ENCODE results near the gene CDS1. TPM values are rescaled to one million over a fixed set of nuclear protein-coding genes. Genes with fewer than 3 reads are reported as not detected.
"Not testable (repeated sequence)": the region's sequence is repeated elsewhere in the genome, so short reads cannot be mapped to it uniquely, and the experiment has no call there.

The CDS1 gene
- total RNA-seq, 1 donor from 2014 or later, result not detected

GRCh38 chr4:84606645-84607044 lies 23.7 kb downstream of the CDS1 start:
- intact Hi-C loops (cut with micrococcal nuclease), result no loop called here

GRCh38 chr4:84611531-84611930 lies 28.6 kb downstream of the CDS1 start:
- intact Hi-C loops (cut with micrococcal nuclease), result no loop called here

GRCh38 chr4:84614891-84615290 lies 32.0 kb downstream of the CDS1 start:
- intact Hi-C loops (cut with micrococcal nuclease), result no loop called here

GRCh38 chr4:84615355-84615754 lies 32.4 kb downstream of the CDS1 start:
- intact Hi-C loops (cut with micrococcal nuclease), result no loop called here

- intact Hi-C loops (cut with micrococcal nuclease), result no loop called here
Observed at GRCh38 chr4:84622959-84623358, 40.0 kb downstream of the CDS1 start.

GRCh38 chr4:84623661-84624060 lies 40.7 kb downstream of the CDS1 start:
- intact Hi-C loops (cut with micrococcal nuclease), result no loop called here

- intact Hi-C loops (cut with micrococcal nuclease), result no loop called here
Observed at GRCh38 chr4:84626673-84627072, 43.7 kb downstream of the CDS1 start.

- intact Hi-C loops (cut with micrococcal nuclease), result no loop called here
Observed at GRCh38 chr4:84631573-84631972, 48.6 kb downstream of the CDS1 start.

GRCh38 chr4:84632092-84632491 lies 49.2 kb downstream of the CDS1 start:
- intact Hi-C loops (cut with micrococcal nuclease), result no loop called here

GRCh38 chr4:84634961-84635360 lies 52.0 kb downstream of the CDS1 start:
- intact Hi-C loops (cut with micrococcal nuclease), result no loop called here

GRCh38 chr4:84638092-84638491 lies 55.2 kb downstream of the CDS1 start:
- intact Hi-C loops (cut with micrococcal nuclease), result no loop called here

- intact Hi-C loops (cut with micrococcal nuclease), result no loop called here
Observed at GRCh38 chr4:84639145-84639544, 56.2 kb downstream of the CDS1 start.

GRCh38 chr4:84644087-84644486 lies 61.2 kb downstream of the CDS1 start:
- intact Hi-C loops (cut with micrococcal nuclease), result no loop called here

GRCh38 chr4:84647312-84647884 lies 64.5 kb downstream of the CDS1 start:
- intact Hi-C loops (cut with micrococcal nuclease), result no loop called here

- intact Hi-C loops (cut with micrococcal nuclease), result no loop called here
Observed at GRCh38 chr4:84648178-84648577, 65.3 kb downstream of the CDS1 start.

- intact Hi-C loops (cut with micrococcal nuclease), result no loop called here
Observed at GRCh38 chr4:84648863-84649647, 66.1 kb downstream of the CDS1 start.

- intact Hi-C loops (cut with micrococcal nuclease), result no loop called here
Observed at GRCh38 chr4:84651499-84651898, 68.6 kb downstream of the CDS1 start.

- intact Hi-C loops (cut with micrococcal nuclease), result no loop called here
Observed at GRCh38 chr4:84652478-84652877, 69.6 kb downstream of the CDS1 start.

- intact Hi-C loops (cut with micrococcal nuclease), result no loop called here
Observed at GRCh38 chr4:84660606-84661005, 77.7 kb downstream of the CDS1 start.

- intact Hi-C loops (cut with micrococcal nuclease), result no loop called here
Observed at GRCh38 chr4:84661191-84661939, 78.4 kb downstream of the CDS1 start.

GRCh38 chr4:84664767-84665166 lies 81.8 kb downstream of the CDS1 start:
- intact Hi-C loops (cut with micrococcal nuclease), result not testable (repeated sequence)

- intact Hi-C loops (cut with micrococcal nuclease), result no loop called here
Observed at GRCh38 chr4:84666439-84666838, 83.5 kb downstream of the CDS1 start.

Measured in T-helper 2 cell treated with Interferon-gamma antibody and Interleukin-4, amounts not matched to agents 100 ng/mL and 5 ng/mL, for 36 hours (primary cell).